Chondrocyte (in vitro differentiated cells): Measurements from ENCODE around the gene ARGLU1. TPM values are rescaled to one million over a fixed set of nuclear protein-coding genes. Genes with fewer than 3 reads are reported as not detected.

Source experiments
- DNase-seq: peaks from one replicate; pipeline ENCODE4 v3.0.0; 2021; ENCODE audit warnings: mixed read lengths, low spot score
- H3K27ac Mint-ChIP-seq: one replicate; pipeline ENCODE4 v1.8.0; 2021; ENCODE audit warnings: mild to moderate bottlenecking, moderate library complexity, mixed read lengths; ENCODE audit not compliant: unreplicated experiment
- H3K27me3 Mint-ChIP-seq: 2 replicates; pipeline ENCODE4 v1.8.0; 2021; ENCODE audit warnings: low read depth, mixed read lengths
- H3K36me3 Mint-ChIP-seq: 2 replicates; pipeline ENCODE4 v1.8.0; 2021; ENCODE audit warnings: low read depth, mixed read lengths
- H3K4me1 Mint-ChIP-seq: 2 replicates; pipeline ENCODE4 v1.8.0; 2021; ENCODE audit warnings: low read depth, mild to moderate bottlenecking, mixed read lengths
- H3K4me3 Mint-ChIP-seq: one replicate; pipeline ENCODE4 v1.8.0; 2021; ENCODE audit warnings: mild to moderate bottlenecking, moderate library complexity, mixed read lengths; ENCODE audit not compliant: unreplicated experiment
- H3K9me3 Mint-ChIP-seq: 2 replicates; pipeline ENCODE4 v1.8.0; 2021; ENCODE audit warnings: low read depth, mixed read lengths
- CTCF ChIP-seq: fragments of 200-600 bp; sonication (generic); IDR thresholded peaks from 2 replicates; pipeline ENCODE4 v1.5.0; 2021; ENCODE audit warnings: antibody characterized with exemption, mild to moderate bottlenecking, moderate library complexity
- total RNA-seq: library from RNA; stranded (reverse); gene quantifications from 3 replicates; pipeline ENCODE4 v1.2.1, GENCODE V29; 2021

ARGLU1 gene
- total RNA-seq, 1 donor from 2014 or later, result 48.5 TPM

- no peak overlapping the region for H3K27ac Mint-ChIP-seq
- H3K36me3 Mint-ChIP-seq, result peaks cover 7% of the 10 kb centered on the region
- TF ChIP-seq CTCF, result no peak
- no peak overlapping the region for H3K4me3 Mint-ChIP-seq
- no peaks in the 10 kb centered on the region for H3K27me3 Mint-ChIP-seq
- H3K4me1 Mint-ChIP-seq, result peaks cover 20% of the 10 kb centered on the region
- H3K9me3 Mint-ChIP-seq, result no peaks in the 10 kb centered on the region
- DNase-seq, result no peak
These were observed 19.8 kb downstream of the ARGLU1 start for GRCh38 chr13:106548064-106548696.

GRCh38 chr13:106541826-106542225, 26.1 kb downstream of the ARGLU1 start:
- H3K4me3 Mint-ChIP-seq, result no peak overlapping the region
- no peaks in the 10 kb centered on the region for H3K9me3 Mint-ChIP-seq
- H3K27ac Mint-ChIP-seq, result no peak overlapping the region
- H3K27me3 Mint-ChIP-seq, result no peaks in the 10 kb centered on the region
- peaks cover 3% of the 10 kb centered on the region for H3K4me1 Mint-ChIP-seq
- no peak for DNase-seq
- peaks cover 4% of the 10 kb centered on the region for H3K36me3 Mint-ChIP-seq
- no peak for TF ChIP-seq CTCF

- H3K36me3 Mint-ChIP-seq, result peaks cover 4% of the 10 kb centered on the region
These were observed 27.3 kb downstream of the ARGLU1 start for GRCh38 chr13:106540613-106541012.

GRCh38 chr13:106537521-106537920, 30.4 kb downstream of the ARGLU1 start:
- Mint-ChIP-seq H3K4me1 (peaks cover 11% of the 10 kb centered on the region), H3K27me3 (no peaks in the 10 kb centered on the region), H3K4me3 (no peak overlapping the region), H3K36me3 (peaks cover 4% of the 10 kb centered on the region), H3K9me3 (no peaks in the 10 kb centered on the region), H3K27ac (no peak overlapping the region)
- no peak for DNase-seq
- no peak for TF ChIP-seq CTCF

More at GRCh38 chr13:106540613-106541012, 27.3 kb downstream of the ARGLU1 start:
- peaks cover 7% of the 10 kb centered on the region for H3K4me1 Mint-ChIP-seq
- TF ChIP-seq CTCF, result no peak
- H3K27ac Mint-ChIP-seq, result no peak overlapping the region
- H3K27me3 Mint-ChIP-seq, result no peaks in the 10 kb centered on the region
- H3K9me3 Mint-ChIP-seq, result no peaks in the 10 kb centered on the region
- H3K4me3 Mint-ChIP-seq, result no peak overlapping the region
- DNase-seq, result no peak

GRCh38 chr13:106536244-106537034, 31.5 kb downstream of the ARGLU1 start:
- Mint-ChIP-seq H3K36me3 (peaks cover 4% of the 10 kb centered on the region), H3K4me3 (peak overlapping the region; percentile 79), H3K27ac (peak overlapping the region; percentile 86), H3K9me3 (no peaks in the 10 kb centered on the region), H3K27me3 (no peaks in the 10 kb centered on the region), H3K4me1 (peaks cover 20% of the 10 kb centered on the region)
- TF ChIP-seq CTCF, result peak; percentile 98
- peak; percentile 97 for DNase-seq
